Measurements from ENCODE around the gene UNC5C. TPM values are rescaled to one million over a fixed set of nuclear protein-coding genes. Genes with fewer than 3 reads are reported as not detected.

UNC5C gene
- total RNA-seq, 4 donors from 2014 or later, result 0.44 to 0.68 (median 0.61) TPM

GRCh38 chr4:95444812-95445211 lies 104.0 kb downstream of the UNC5C start:
- TF ChIP-seq CTCF (IDR thresholded peaks at IDR 0.05; ENCODE audit: low read depth), result no peak

GRCh38 chr4:95439896-95440295 lies 108.9 kb downstream of the UNC5C start:
- no peak for TF ChIP-seq CTCF (IDR thresholded peaks at IDR 0.05; ENCODE audit: low read depth)

GRCh38 chr4:95439071-95439470 lies 109.7 kb downstream of the UNC5C start:
- TF ChIP-seq CTCF (IDR thresholded peaks at IDR 0.05; ENCODE audit: low read depth), result no peak

GRCh38 chr4:95432466-95432865 lies 116.3 kb downstream of the UNC5C start:
- TF ChIP-seq CTCF (IDR thresholded peaks at IDR 0.05; ENCODE audit: low read depth), result no peak

- TF ChIP-seq CTCF (IDR thresholded peaks at IDR 0.05; ENCODE audit: low read depth), result no peak
Measured at GRCh38 chr4:95431678-95432077, 117.1 kb downstream of the UNC5C start.

- TF ChIP-seq CTCF (IDR thresholded peaks at IDR 0.05; ENCODE audit: low read depth), result no peak
Measured at GRCh38 chr4:95429416-95429815, 119.4 kb downstream of the UNC5C start.

- no peak for TF ChIP-seq CTCF (IDR thresholded peaks at IDR 0.05; ENCODE audit: low read depth)
Measured at GRCh38 chr4:95428291-95429070, 120.3 kb downstream of the UNC5C start.
